Stimulated activated CD4-positive, alpha-beta T cell treated with anti-CD3 and anti-CD28 coated beads, TNF-alpha, amount 100 ng/mL, for 24 hours (primary cell): ENCODE results near the gene NACC2.
"Not testable (repeated sequence)": the region's sequence is repeated elsewhere in the genome, so short reads cannot be mapped to it uniquely, and the experiment has no call there.

Experiments used
- DNase-seq, 3 experiments: peaks; one replicate each; pipeline ENCODE4 v3.0.0-alpha.2; 2020; ENCODE audit warnings: low read depth in 3 of 3

NACC2 gene

DNA sequence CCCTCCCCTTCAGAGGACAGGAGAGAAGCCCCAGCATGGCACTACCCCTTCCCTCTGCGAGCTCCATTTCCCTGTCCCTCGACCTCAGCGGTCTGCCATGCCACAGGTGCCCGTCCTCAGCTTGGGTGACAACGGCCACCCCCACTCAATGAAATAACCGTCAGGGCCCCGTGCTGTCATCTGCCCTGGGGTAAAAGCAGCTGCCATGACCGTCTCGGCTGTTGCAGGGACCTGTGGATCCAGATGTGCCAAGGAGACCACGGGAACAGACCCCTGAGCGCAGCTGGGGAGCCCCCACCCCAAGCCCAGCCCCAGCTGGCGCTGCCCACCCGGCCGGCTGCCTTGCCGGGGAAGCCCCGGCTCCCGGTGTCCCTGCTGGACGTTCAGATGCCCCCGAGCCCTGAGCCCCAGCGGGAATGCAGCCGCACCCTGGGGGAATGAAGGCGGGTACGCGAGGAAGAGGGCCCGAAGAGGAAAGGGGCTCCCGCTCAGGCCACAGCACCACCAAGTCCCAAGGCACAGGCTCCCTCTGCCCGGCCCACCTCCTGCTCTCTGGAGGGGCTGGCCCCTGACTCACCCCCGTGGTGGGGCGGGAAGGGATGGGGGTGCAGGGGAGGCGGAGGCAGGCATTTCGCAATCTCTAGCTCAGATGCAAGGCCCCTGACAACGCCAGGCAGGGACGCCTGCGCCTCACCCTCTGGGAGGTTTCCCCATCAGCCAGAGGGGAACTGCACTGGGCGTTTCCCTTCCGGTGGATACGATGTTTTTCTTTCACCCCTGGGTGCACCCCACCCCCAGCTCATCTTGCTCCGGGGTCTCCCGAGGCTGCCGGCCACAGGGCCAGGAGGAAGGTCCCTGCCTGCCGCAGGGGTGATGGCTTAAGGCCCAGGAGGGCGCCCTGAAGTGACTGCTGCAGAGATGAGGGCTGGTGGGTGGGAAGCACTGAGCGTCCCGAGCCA, 49.2 kb downstream of the NACC2 start:
- no peak for DNase-seq

DNA sequence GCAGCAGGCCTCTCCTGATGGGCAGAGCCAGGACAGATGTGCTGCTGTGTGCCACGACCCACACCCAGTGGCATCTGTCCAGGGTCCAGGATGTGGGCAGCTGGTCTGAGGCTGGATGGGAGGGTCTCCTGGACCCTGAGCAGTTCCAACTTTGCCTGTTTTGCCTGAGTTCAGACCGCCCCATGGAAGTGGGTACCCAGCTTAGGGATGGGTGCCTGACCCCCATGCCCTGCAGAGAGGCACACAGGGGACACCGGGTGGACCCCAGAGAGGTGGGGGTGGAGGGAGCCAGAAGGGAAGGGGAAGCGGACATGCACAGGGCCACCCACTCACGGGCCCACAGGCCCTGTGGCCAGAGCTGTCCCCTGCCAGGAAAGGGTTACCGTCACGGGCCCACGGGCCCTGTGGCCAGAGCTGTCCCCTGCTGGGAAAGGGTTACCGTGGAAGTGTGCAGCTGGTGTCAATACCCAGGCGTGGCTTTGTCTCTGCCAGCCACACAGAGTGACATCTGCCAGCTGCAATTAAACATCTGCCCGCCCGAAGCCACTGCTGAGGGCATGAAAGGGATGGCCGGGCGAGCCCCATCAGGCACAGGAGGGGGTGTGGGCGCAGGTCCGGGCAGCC, 50.0 kb downstream of the NACC2 start:
- DNase-seq, result no peak

DNA sequence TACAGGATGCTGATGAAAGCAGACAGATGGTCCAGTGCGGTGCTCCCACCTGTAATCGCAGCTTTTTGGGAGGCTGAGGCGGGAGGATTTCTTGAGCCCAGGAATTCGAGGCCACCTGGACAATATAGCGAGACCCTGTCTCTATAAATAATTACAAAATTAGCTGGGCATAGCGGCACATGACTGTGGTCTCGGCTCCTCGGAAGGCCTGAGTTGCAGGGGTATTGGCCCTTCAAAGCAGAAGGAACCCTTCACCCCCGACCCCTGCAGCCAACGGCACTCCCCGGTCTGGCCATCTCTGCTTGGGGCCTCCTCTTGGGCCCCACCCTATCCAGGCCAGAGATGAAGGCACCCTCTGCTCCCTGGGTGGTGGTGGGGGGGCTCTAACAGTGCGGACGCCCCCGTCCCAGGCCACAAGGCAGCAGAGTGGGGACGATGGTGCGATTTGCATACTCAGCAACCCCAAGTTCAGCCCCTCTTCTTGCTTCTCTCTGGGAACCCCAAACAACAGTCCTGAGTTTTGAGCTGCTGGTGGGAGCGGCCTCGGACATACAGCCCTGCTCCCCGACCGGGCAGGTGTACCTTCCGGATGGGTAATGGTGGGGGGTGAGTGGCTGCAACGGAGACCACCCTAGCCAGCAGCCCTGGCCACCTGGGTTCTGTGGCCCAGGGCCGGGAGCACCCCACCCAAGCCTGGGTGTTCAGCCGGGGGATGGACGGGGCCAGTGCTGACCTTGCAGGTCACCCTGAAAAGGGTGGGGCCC, 50.7 kb downstream of the NACC2 start:
- DNase-seq, result no peak

DNA sequence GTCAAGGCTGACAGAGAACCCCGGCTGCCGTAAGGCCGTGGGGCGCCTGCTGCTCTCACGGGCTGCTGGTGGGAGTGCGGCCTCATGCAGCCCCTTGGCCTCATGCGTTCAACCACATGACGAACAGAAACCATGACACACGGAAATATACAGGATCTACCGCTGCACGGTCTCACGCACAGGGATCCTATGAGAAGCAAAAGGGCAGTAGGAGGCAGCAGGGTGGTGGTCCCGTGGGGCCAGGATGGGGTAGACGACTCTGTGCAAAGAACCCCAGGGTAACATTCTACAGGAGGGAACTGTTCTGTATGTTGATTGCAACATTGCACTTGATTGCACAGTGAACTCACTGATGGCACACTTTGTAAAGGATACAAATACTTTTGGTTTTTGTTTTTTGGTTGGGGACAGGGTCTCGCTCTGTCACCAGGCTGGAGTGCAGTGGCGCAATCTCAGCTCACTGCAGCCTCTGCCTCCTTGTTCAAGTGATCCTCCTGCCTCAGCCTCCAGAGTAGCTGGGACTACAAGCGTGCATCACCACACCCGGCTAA, 51.6 kb downstream of the NACC2 start:
- no peak for DNase-seq

DNA sequence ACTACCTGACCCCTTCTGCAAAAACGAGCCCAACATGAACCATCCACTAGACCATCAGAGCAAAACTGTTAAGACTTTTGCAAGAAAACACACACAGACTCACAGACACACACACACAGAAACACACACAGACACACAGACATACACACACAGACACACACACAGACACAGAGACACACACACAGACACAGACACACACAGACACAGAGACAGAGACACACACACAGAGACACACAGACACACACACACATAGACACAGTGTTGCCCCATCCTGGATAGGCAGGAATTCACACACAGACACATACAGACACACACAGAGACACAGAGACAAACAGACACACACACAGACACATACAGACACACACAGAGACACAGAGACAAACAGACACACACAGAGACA, 52.5 kb downstream of the NACC2 start:
- DNase-seq, result no peak

DNA sequence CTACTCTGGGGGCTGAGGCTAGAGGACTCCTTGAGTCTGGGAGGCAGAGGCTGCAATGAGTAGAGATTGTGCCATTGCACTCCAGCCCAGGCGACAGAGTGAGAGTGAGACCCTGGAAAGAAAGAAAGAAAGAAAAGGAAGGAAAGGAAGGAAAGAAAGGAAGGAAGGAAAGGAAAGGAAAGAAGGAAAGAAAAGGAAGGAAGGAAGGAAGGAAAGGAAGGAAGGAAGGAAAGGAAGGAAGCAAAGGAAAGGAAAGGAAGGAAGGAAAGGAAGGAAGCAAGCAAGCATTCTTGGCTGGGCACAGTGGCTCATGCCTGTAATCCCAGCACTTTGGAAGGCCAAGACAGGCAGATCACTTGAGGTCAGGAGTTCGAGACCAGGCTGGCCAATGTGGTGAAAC, 54.2 kb downstream of the NACC2 start:
- DNase-seq, result not testable (repeated sequence)

DNA sequence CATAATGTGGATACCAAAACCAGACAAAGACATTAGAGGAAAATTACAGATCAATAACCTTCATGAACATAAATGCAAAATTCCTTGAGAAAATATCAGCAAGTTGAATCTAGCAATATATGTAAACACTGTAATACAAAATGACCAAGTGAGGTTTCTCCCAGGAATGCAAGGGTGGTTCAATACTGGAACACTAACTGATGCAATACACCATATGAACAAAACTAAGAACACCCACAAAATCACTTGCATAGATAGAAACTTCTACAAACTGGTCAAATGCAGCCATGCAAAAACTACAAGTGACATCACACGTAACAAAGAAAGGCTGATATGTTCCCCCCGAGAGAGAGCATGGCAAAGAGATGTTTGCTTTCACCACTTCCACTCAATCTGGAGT, 55.6 kb downstream of the NACC2 start:
- DNase-seq, result no peak

DNA sequence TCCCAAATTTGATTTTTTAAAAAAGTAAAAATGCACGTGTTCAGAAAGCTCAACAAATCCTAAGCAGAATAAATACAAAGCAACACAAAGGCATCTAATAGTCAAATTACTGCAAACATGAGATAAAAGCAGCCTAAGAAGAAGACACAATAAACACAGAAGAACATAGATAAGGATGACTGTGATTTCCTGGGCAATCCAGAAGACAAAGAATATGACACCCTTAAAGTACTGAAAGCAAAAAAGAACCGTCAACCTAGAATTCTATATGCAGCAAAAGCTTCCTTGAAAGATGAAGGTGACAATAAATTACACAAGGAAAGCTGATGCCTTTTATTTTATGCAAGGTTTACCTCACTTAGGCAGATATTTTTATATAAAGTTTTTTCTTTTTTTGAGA, 58.2 kb downstream of the NACC2 start:
- DNase-seq, result no peak

DNA sequence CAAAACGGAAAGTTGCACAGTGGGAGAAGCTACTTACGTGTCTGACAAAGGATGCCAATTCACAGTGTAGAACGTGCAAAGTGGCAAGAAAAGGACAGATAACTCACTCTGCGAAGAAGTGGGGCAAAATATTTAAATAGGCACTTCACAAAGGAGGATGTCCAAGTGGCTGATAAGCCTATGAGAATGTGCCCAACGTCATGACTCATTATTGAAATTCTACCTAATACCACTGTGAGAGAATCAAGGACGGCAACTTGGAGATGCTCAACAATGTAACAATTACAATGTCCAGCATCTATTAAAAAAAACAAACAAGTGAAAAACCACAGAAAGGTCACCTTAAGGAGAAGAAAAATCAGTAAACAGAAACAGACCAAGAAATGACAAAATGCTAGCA, 59.0 kb downstream of the NACC2 start:
- DNase-seq, result no peak

DNA sequence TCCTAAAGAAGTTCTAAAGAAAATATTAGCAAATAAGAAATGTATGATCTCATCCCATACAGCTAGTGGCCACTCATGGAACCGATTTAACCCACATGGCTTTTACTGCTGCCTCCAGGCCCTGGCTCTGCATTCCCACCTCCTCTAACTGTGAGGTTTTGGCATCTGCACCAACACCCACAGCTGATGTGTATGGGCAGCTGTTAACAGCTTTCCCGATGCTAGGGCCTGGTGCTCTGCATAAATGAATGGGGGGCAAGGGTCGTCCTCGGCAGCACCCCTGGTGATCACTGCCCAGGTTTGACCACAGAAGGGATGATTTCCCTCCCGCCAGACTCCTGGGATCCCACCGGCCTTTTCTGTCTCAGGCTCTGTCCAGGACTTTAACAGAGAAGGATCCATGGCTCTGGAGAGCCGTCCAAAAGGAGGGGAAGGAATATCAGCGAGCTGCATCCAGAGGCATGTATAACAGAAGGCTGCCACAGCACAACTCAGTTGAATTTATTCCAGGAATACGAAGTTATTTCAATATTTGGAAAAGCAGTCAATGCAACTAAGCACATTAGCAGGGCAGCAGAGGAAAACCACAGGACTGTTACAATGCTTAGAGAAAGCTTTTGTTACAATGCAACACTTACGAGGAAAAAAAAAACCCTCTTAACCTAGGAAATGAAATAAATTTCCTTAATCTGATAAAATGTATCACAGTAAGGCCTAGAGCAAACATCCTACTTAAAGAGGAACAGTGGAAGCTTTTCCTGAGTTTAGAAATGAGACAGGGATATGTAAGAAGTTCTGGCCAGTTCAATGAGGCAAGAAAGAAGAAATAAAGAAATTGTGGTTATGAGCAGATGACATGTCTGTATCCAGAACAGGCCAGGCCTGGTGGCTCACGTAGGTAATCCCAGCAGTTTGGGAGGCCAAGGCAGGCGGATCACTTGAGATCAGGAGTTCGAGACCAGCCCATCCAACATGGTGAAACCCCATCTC, 63.1 kb downstream of the NACC2 start:
- DNase-seq, result no peak

DNA sequence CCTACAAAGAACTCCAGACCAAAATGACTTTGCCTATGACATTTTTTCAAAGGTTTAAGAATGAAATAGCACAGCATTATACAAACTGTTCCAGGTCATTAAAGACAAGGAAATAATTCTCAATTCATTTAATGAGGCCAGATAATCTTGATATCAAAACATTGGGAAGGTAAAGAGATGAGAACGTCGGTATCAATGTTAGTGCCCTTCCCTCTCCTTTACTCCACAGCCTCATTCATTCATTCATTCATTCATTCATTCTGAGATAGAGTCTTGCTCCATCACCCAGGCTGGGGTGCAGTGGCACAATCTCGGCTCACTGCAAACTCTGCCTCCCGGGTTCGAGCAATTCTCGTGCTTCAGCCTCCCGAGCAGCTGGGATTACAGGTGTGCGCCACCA, 64.0 kb downstream of the NACC2 start:
- no peak for DNase-seq

DNA sequence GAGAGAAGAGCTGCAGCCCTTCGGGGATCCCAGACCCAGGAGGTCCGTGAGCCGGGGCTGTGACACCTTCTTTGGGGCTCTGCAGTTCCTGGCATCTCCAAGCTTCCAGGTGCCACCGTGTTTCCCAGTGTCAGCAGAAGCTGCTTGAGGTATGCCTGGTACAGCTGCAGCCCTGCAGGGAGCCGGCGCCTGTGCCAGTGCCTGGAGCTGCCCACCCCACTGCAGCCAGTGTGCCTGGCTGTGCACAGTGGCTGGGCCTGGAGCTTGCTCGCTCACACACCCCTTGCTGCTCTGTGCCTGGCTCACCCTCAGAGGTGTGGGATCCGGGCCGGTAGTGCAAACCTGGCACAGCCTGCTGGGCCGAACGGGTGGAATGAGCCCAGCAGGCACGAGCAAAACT, 65.5 kb downstream of the NACC2 start:
- no peak for DNase-seq

DNA sequence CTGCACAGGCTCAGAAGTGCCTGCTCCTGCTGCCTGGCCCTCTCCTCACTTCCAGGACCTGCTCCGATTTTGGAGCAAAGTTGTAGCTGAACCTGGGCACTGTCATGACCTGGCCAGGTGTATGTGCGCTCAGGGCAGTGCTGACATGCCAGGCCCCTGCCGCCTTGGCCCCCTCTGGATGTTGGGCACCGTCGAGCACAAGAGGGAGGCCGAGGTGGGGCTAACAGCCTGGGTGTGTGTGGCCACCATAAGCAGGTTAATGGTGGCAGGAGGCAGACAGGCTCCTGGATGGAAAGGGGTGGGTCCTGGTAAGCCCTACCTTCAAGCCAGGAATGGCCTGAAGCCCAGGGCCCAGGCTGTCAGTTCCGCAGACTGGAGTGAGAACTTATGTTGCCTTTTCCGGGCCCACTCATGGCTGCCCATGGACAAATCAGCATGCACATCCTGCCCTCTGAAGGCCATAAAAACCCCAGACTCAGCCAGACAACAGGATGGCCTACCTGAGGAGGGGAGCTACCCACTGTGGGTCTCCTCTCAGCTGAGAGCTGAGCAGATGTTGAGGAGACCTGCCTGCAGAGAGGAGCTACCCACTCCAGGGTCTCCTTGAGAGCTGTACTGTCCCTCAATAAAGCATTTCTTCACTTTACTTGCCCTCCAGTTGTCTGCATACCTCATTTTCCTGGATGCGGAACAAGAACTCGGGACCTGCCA, 66.2 kb downstream of the NACC2 start:
- DNase-seq, result no peak

DNA sequence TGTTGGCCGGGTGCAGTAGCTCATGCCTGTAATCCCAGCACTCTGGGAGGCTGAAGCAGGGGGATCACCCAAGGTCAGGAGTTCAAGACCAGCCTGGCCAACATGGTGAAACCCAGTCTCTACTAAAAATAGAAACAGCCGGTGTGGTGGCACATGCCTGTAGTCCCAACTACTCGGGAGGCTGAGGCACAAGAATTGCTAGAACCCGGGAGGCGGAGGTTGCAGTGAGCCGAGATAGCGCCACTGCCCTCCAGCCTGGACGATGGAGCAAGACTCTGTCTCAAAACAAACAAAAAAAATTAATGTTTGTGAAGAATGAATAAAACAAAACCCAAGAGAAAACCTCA, 68.2 kb downstream of the NACC2 start:
- not testable (repeated sequence) for DNase-seq

DNA sequence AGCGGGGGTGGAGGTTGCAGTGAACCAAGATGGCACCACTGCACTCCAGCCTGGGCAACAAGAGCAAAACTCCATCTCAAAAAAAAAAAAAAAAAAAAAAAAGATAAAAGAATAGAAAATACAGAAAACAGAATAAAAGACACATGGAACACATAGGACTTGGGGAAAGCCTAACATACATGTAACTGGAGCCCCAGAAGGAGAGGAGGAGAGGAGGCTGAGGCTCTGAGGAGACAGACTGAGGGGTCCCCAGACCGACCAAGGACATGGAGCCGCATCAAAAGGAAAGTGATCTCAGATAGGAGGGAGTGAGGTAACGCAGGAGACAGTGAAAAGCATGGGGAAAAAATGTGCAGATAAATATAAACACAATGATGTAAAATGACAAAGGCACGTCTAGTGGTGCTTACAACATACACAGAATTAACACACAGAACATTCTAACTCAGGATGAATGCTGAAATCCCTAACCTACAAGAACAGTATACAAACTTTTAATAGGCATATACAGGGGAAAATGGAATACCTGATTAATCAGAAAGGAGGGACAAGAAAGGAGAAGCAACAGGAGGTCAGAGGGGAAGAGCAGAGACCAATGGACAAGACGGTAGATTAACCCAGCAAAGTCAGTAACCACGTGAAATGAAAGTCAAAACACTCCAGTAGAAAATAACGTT, 68.7 kb downstream of the NACC2 start:
- no peak for DNase-seq

DNA sequence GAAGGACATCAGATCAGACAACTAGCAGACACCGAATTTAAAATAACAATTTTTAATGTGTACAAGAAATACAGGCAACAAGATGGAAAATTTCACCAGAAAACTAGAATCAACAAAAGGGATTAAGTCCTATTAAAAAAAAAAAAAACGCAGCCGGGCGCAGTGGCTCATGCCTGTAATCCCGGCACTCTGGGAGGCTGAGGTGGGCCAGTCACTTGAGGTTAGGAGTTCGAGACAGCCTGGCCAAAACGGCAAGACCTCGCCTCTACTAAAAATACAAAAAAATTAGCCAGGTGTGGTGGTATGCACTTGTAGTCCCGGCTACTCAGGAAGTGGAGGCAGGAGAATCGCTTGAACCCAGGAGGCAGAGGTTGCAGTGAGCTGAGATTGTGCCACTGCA, 69.6 kb downstream of the NACC2 start:
- DNase-seq, result no peak

DNA sequence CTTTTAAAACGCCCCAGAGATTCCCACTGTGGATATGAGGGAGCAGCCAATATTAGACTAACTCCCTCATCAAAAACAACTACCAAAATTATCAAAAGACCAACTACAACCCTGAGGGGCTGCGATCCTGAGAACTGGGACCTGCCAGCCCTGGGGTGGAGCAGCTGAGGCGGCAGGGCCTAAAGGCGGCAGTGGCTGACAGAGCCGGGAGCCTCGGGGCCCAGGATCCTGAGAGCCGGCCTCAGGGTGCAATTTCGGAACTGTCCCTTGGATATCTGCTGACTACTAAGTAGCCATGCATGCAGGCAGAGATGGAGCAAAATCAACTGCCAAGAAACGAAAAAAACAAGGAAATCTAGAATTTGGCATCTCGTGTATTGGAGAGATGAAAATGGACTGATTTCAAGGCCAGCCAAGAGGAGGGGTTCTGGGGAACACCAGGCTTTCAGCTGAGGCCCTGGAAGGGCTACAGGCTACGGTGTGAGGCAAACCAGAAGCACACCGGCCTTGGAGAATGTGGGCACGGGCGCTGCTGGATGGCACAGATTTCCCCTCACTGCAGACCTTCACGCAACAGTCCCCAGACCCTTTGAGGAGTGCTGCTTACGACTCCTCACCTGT, 70.3 kb downstream of the NACC2 start:
- no peak for DNase-seq

DNA sequence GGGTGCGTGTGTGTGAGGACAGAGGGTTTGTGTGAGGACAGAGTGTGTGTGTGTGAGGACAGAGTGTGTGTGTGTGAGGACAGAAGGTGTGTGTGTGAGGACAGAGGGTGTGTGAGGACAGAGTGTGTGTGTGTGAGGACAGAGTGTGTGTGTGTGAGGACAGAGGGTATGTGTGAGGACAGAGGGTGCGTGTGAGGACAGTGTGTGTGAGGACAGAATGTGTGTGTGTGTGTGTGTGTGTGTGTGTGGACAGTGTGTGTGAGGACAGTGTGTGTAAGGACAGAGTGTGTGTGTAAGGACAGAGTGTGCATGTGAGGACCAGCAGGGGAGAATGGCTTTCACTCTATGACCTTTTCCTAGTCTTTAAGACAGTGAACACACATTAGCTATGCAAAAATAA, 70.8 kb downstream of the NACC2 start:
- no peak for DNase-seq

DNA sequence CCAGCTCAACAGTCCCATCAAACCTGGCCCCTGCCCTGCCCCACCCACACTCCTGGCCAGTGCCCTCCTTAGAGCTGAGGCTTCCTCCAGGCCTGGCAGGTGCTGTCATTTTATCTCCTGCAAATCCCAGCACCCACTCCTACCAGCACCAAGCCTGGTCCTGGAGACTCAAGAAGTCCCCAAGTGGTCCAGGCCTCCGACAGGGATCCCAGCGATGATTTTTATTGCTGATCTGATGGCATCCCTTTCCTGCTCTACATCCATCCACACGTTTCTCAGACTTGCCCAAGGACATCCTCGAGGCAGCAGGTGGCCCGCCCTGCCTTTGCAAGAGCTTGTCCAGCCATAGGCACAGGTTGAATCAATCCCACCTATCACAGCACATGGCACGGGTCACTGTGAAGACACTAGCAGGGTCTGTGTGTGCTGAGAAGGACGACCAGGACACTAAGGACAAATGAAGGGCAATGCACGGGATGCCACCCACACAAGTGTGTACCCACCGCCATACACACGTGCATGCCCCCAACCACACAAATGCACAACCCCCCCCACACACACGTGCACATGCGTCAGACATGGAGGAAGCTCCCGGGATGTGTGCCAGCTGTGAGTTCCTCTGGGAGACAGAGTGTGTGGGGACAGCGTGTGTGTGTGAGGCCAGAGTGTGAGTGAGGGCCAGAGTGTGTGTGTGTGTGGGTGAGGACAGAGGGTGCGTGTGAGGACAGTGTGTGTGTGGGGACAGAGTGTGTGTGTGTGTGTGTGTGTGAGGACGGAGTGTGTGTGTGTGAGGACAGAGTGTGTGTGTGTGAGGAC, 71.5 kb downstream of the NACC2 start:
- DNase-seq, result no peak
